GM23338 (cell line): ENCODE measurements around the gene CEP192. TPM values are rescaled to one million over a fixed set of nuclear protein-coding genes. Genes with fewer than 3 reads are reported as not detected.

Experiments
- ATAC-seq: fragments of 200-7000 bp; cut with Tn5 transposase; 3 replicates; pipeline ENCODE4 v1.9.1; 2020
- DNase-seq: peaks from one replicate; pipeline ENCODE4 v3.0.0-alpha.2; 2015; ENCODE audit warnings: low spot score
- H2AFZ ChIP-seq: fragments of 200-600 bp; sonication (generic); 2 replicates; pipeline ENCODE4 v1.8.0; 2016; ENCODE audit warnings: antibody characterized with exemption, mild to moderate bottlenecking, moderate library complexity
- H3F3A ChIP-seq: fragments of 200-600 bp; sonication (generic); replicated peaks from 2 replicates; pipeline ENCODE4 v1.8.0; 2017; ENCODE audit warnings: antibody characterized with exemption, mixed run types, low read depth
- H3K27ac ChIP-seq: fragments of 200-600 bp; sonication (generic); 2 replicates; pipeline ENCODE4 v1.6.1; 2016; ENCODE audit warnings: low read depth
- H3K27me3 ChIP-seq: fragments of 200-600 bp; sonication (generic); 2 replicates; pipeline ENCODE4 v1.8.0; 2016; ENCODE audit warnings: mild to moderate bottlenecking, mixed run types, moderate library complexity; ENCODE audit not compliant: insufficient read depth
- H3K36me3 ChIP-seq: fragments of 200-600 bp; sonication (generic); 2 replicates; pipeline ENCODE4 v1.8.0; 2016; ENCODE audit warnings: mild to moderate bottlenecking; ENCODE audit not compliant: insufficient read depth
- H3K4me1 ChIP-seq: fragments of 200-600 bp; sonication (generic); 2 replicates; pipeline ENCODE4 v1.8.0; 2016; ENCODE audit warnings: mild to moderate bottlenecking, moderate library complexity; ENCODE audit not compliant: insufficient read depth
- H3K4me2 ChIP-seq: fragments of 200-600 bp; sonication (generic); 2 replicates; pipeline ENCODE4 v1.7.1; 2017; ENCODE audit warnings: mixed run types
- H3K4me3 ChIP-seq: fragments of 200-600 bp; sonication (generic); 2 replicates; pipeline ENCODE4 v1.6.1; 2016; ENCODE audit warnings: mixed run types
- H3K79me2 ChIP-seq: fragments of 200-600 bp; sonication (generic); replicated peaks from 2 replicates; pipeline ENCODE4 v1.8.0; 2017; ENCODE audit warnings: mild to moderate bottlenecking; ENCODE audit not compliant: insufficient read depth
- H3K9me2 ChIP-seq: fragments of 200-600 bp; sonication (generic); 2 replicates; pipeline ENCODE4 v1.8.0; 2017; ENCODE audit not compliant: insufficient read depth
- H4K20me1 ChIP-seq: fragments of 200-600 bp; sonication (generic); replicated peaks from 2 replicates; pipeline ENCODE4 v1.8.0; 2017; ENCODE audit warnings: mild to moderate bottlenecking; ENCODE audit not compliant: insufficient read depth
- H3K27ac Mint-ChIP-seq: 2 replicates; pipeline ENCODE4 v1.8.0; 2020; ENCODE audit warnings: inconsistent platforms, mild to moderate bottlenecking, moderate library complexity, mixed read lengths
- H3K27me3 Mint-ChIP-seq: 3 replicates; pipeline ENCODE4 v1.8.0; 2022; ENCODE audit warnings: low read depth, mild to moderate bottlenecking, moderate library complexity, mixed read lengths, inconsistent platforms; ENCODE audit not compliant: insufficient read depth, poor library complexity
- H3K36me3 Mint-ChIP-seq: 3 replicates; pipeline ENCODE4 v1.8.0; 2021; ENCODE audit warnings: low read depth, mild to moderate bottlenecking, inconsistent platforms, moderate library complexity, mixed read lengths
- H3K4me1 Mint-ChIP-seq: 3 replicates; pipeline ENCODE4 v1.8.0; 2020; ENCODE audit warnings: mild to moderate bottlenecking, inconsistent platforms, mixed read lengths
- H3K4me3 Mint-ChIP-seq: 3 replicates; pipeline ENCODE4 v1.8.0; 2021; ENCODE audit warnings: moderate library complexity, mild to moderate bottlenecking, inconsistent platforms, mixed read lengths
- H3K9me3 Mint-ChIP-seq: 3 replicates; pipeline ENCODE4 v1.8.0; 2020; ENCODE audit warnings: moderate library complexity, mild to moderate bottlenecking, inconsistent platforms, mixed read lengths
- CREB1 ChIP-seq: fragments of 250-450 bp; sonication (Bioruptor Pico); IDR thresholded peaks from 2 replicates; pipeline ENCODE4 v1.5.0; 2020; ENCODE audit warnings: low read depth, mild to moderate bottlenecking, moderate library complexity
- CTCF ChIP-seq, 2 experiments: fragments of 200-600 bp in 1 of 2; sonication (generic) in 1 of 2; conservative IDR thresholded peaks; 2 replicates each; pipeline versions ENCODE4 v1.5.1 to v1.6.1; 2016 to 2017; ENCODE audit warnings: antibody characterized with exemption in 2 of 2, low read depth in 2 of 2, mild to moderate bottlenecking in 2 of 2, moderate library complexity in 1 of 2
- ETS1 ChIP-seq: IDR thresholded peaks from 2 replicates; pipeline ENCODE4 v1.6.1; 2016; ENCODE audit warnings: antibody characterized with exemption
- EZH2phosphoT487 ChIP-seq: fragments of 200-600 bp; sonication (generic); IDR thresholded peaks from one replicate; pipeline ENCODE4 v1.8.1; 2018; ENCODE audit warnings: antibody characterized with exemption; ENCODE audit not compliant: unreplicated experiment
- JUNB ChIP-seq: IDR thresholded peaks from one replicate; pipeline ENCODE4 v1.6.1; 2016; ENCODE audit warnings: antibody characterized with exemption; ENCODE audit not compliant: unreplicated experiment
- REST ChIP-seq: IDR thresholded peaks from one replicate; pipeline ENCODE4 v1.6.1; 2018; ENCODE audit warnings: antibody characterized with exemption; ENCODE audit not compliant: unreplicated experiment
- STAT1 ChIP-seq: IDR thresholded peaks from one replicate; pipeline ENCODE4 v1.6.1; 2016; ENCODE audit warnings: antibody characterized with exemption; ENCODE audit not compliant: unreplicated experiment
- ZNF114 ChIP-seq: fragments of 250-450 bp; sonication (Bioruptor Pico); IDR thresholded peaks from 2 replicates; pipeline ENCODE4 v1.5.0; 2020; ENCODE audit warnings: mild to moderate bottlenecking, moderate library complexity
- ZNF331 ChIP-seq: fragments of 250-450 bp; sonication (Bioruptor Pico); IDR thresholded peaks from 2 replicates; pipeline ENCODE4 v1.5.0; 2020; ENCODE audit warnings: low read depth, mild to moderate bottlenecking, moderate library complexity
- ZNF462 ChIP-seq: fragments of 250-450 bp; sonication (Bioruptor Pico); IDR thresholded peaks from 2 replicates; pipeline ENCODE4 v1.5.0; 2020; ENCODE audit warnings: mild to moderate bottlenecking, moderate library complexity
- polyA plus RNA-seq: library from polyadenylated mRNA; unstranded; fragments of >200 nt; fragmentation: Nextera tagmentation; extraction: Ambion mirVana; gene quantifications from 2 replicates; pipeline ENCODE4 v1.2.1, GENCODE V29; 2016
- total RNA-seq: library from RNA; depleted of rRNA; stranded (reverse); fragments of >200 nt; shearing (Covaris generic); gene quantifications from 2 replicates; pipeline ENCODE4 v1.2.3, GENCODE V29; 2014

Gene CEP192
- total and polyA plus RNA-seq, 2 experiments from 2014 or later: 15.2 to 30.6 TPM

- TF ChIP-seq ZNF462 (CRISPR knock-in tag): no peak
These were observed 23.0 kb upstream of the CEP192 start (continued) for GRCh38 chr18:12968115-12968514.

- Histone ChIP-seq H3K27ac (no peak overlapping the region), H3K36me3 (peaks cover 23% of the 10 kb centered on the region), H3K4me1 (no peaks in the 10 kb centered on the region), H3K4me3 (no peak overlapping the region), H3K79me2 (peaks cover 32% of the 10 kb centered on the region), H3K4me2 (no peak overlapping the region), H3K27me3 (no peaks in the 10 kb centered on the region), H2AFZ (no peak overlapping the region), H3F3A (no peaks in the 10 kb centered on the region), H4K20me1 (peaks cover 13% of the 10 kb centered on the region), H3K9me2 (no peaks in the 10 kb centered on the region)
- no peaks in the 10 kb centered on the region for H3K4me1 Mint-ChIP-seq
- DNase-seq: no peak
- H3K27me3 Mint-ChIP-seq: peaks cover 6% of the 10 kb centered on the region
- H3K36me3 Mint-ChIP-seq: peaks cover 81% of the 10 kb centered on the region
- H3K4me3 Mint-ChIP-seq: no peak overlapping the region
- H3K27ac Mint-ChIP-seq: no peak overlapping the region
- ATAC-seq: no peak
- no peaks in the 10 kb centered on the region for H3K9me3 Mint-ChIP-seq
- no peak for TF ChIP-seq STAT1
- no peak for TF ChIP-seq ZNF331 (CRISPR knock-in tag)
- TF ChIP-seq ZNF114 (CRISPR knock-in tag): no peak
- no peak for TF ChIP-seq EZH2phosphoT487
- TF ChIP-seq ETS1: no peak
- no peak for TF ChIP-seq CREB1
- TF ChIP-seq CTCF (conservative IDR thresholded peaks at IDR 0.05; ENCODE audit: low read depth in 2 of 2): no peak
- no peak for TF ChIP-seq JUNB
- TF ChIP-seq REST: no peak
These were observed 22.5 kb upstream of the CEP192 start for GRCh38 chr18:12968619-12969018.
